GM12878 (cell line): Measurements from ENCODE around the gene VPS29.

ENCODE experiments used
- CEBPB ChIP-seq, 2 experiments: fragments of 150-350 bp in 1 of 2; IDR thresholded peaks; 2 replicates each; pipeline ENCODE4 v1.6.1; 2012 to 2014; ENCODE audit warnings: low read depth in 2 of 2, low read length in 2 of 2, borderline replicate concordance in 1 of 2, inconsistent platforms in 1 of 2
- CTCF ChIP-seq, 3 experiments: IDR thresholded peaks in 2 of 3; conservative IDR thresholded peaks in 1 of 3; 2 replicates each; pipeline ENCODE4 v1.5.1; 2011; ENCODE audit warnings: low read depth in 3 of 3, low read length in 3 of 3, mild to moderate bottlenecking in 3 of 3, control low read depth in 2 of 3, moderate library complexity in 2 of 3, inconsistent platforms in 1 of 3, mixed read lengths in 1 of 3; ENCODE audit not compliant: control insufficient read depth in 2 of 3, insufficient read depth in 1 of 3; ENCODE audit errors: extremely low read depth in 1 of 3
- PML ChIP-seq: IDR thresholded peaks from 2 replicates; pipeline ENCODE4 v1.6.1; 2012; ENCODE audit warnings: low read length, inconsistent platforms
- POLR2AphosphoS5 ChIP-seq: IDR thresholded peaks from 2 replicates; pipeline ENCODE4 v1.6.1; 2011; ENCODE audit warnings: mild to moderate bottlenecking, low read length, inconsistent platforms
- RELA ChIP-seq: fragments of 450-650 bp; IDR thresholded peaks from 2 replicates; pipeline ENCODE4 v1.8.0; 2014; ENCODE audit warnings: borderline replicate concordance; ENCODE audit not compliant: partially characterized antibody
- REST ChIP-seq: IDR thresholded peaks from 2 replicates; pipeline ENCODE4 v1.6.1; 2012; ENCODE audit warnings: mild to moderate bottlenecking, low read depth, low read length

DNA sequence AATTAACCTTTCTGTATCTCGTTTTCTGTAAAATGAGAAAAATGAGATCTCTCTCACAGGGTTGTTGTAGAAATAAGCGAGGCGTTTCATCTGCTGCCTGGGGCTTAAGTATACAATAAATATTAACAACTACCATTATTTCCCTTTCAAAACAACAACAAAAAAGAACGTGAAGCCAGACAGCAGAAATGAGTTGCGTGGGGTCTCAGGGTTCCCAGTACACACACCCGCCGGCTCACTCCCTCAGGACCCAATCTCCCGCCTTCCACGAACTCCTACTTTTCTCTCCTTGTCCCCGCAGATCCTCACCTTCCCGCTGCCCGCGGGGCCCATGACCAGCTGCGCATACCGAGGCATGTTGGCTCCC is 34.1 kb downstream of the VPS29 start:
- peak; percentile 87 for TF ChIP-seq POLR2AphosphoS5
- TF ChIP-seq CTCF (IDR thresholded peaks at IDR 0.05 in 2 of 3, conservative IDR thresholded peaks at IDR 0.05 in 1 of 3; ENCODE audit: control insufficient read depth in 2 of 3, extremely low read depth in 1 of 3, insufficient read depth in 1 of 3, low read depth in 3 of 3, low read length in 3 of 3) = no peak
- TF ChIP-seq RELA = no peak
- no peak for TF ChIP-seq CEBPB (IDR thresholded peaks at IDR 0.05; ENCODE audit: borderline replicate concordance in 1 of 2, low read depth in 2 of 2, low read length in 2 of 2)
- TF ChIP-seq PML = no peak
- no peak for TF ChIP-seq REST
